ENCODE results near the gene PIRT.

- no peak for TF ChIP-seq POLR2AphosphoS5 (IDR thresholded peaks at IDR 0.05; ENCODE audit: insufficient read depth in 1 of 2, low read depth in 1 of 2)
- no peak for TF ChIP-seq CTCF (IDR thresholded peaks at IDR 0.05)
- TF ChIP-seq POLR2A (IDR thresholded peaks at IDR 0.05) = no peak
These were observed 16.8 kb downstream of the PIRT start for GRCh38 chr17:10821054-10821453.

Measured in vagina (tissue), 2 donors.